H54 (cell line): ENCODE results near the gene COL27A1.

Source experiments
- DNase-seq: peaks from one replicate; pipeline ENCODE4 v3.0.0; 2011; ENCODE audit warnings: low spot score, mixed read lengths; ENCODE audit not compliant: insufficient read length
- FAIRE-seq: peaks from 3 replicates; lab custom pipeline; 2011; peaks lifted over from hg19 to GRCh38; lab: Jason Lieb, UNC
- POLR2A ChIP-seq: IDR thresholded peaks from 2 replicates; pipeline ENCODE4 v1.6.1; 2011; ENCODE audit warnings: low read depth, mild to moderate bottlenecking, low read length

The COL27A1 gene

DNA sequence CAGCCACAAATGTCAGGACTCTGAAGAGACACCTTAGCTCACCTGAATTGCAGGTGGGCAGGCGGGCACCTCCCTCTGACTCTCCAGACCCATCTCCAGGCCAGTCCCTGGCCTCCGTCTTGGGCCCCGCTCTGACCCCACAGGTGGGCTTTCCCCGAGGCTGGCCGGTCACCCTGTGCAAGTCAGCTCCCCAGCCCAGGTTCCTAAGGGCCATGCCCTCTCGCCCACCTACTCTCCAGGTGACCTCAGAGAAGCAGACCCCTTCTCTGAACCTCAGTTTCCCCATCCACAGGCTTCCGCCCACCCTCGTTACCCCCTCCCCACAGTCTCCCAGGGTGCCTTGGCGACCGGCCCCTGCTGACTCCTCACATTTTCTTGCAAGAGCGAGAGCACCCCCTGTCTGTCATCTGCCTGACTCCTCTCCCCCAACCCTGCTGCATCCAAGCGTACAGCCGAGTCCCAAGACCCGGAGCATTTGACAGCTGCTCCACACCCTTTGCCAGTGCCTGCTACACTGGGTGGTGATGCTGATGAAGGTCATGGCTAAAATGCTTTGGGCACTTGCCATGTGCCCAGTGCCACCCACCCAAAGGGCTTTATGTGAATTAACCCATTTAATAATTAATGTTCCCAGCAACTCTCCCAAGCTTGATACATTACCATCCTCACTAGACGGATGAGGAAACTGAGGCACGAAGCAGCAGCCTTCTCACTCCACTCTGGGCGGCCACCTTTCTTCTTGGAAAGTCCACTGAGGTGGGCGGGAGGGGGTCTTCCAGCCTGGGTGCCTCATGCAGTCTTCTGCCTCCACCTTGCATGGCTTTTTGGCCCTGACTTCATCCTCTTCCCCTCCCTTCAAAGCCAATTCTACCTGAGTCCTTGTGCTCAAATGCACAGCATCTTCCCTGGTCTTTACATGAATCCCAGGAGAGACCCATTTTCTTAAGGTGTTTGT lies 116.5 kb downstream of the COL27A1 start:
- no peak for FAIRE-seq
- no peak for DNase-seq
- no peak for TF ChIP-seq POLR2A

- no peak for TF ChIP-seq POLR2A
- DNase-seq (no peak), FAIRE-seq (no peak)
Measured at GRCh38 chr9:114272739-114273431, 117.5 kb downstream of the COL27A1 start.

GRCh38 chr9:114273461-114273881 lies 118.1 kb downstream of the COL27A1 start:
- no peak for TF ChIP-seq POLR2A
- FAIRE-seq (peak; percentile 41), DNase-seq (peak; percentile 63)

- FAIRE-seq (no peak), DNase-seq (no peak)
- TF ChIP-seq POLR2A, result no peak
Measured at GRCh38 chr9:114274217-114274616, 118.9 kb downstream of the COL27A1 start.

DNA sequence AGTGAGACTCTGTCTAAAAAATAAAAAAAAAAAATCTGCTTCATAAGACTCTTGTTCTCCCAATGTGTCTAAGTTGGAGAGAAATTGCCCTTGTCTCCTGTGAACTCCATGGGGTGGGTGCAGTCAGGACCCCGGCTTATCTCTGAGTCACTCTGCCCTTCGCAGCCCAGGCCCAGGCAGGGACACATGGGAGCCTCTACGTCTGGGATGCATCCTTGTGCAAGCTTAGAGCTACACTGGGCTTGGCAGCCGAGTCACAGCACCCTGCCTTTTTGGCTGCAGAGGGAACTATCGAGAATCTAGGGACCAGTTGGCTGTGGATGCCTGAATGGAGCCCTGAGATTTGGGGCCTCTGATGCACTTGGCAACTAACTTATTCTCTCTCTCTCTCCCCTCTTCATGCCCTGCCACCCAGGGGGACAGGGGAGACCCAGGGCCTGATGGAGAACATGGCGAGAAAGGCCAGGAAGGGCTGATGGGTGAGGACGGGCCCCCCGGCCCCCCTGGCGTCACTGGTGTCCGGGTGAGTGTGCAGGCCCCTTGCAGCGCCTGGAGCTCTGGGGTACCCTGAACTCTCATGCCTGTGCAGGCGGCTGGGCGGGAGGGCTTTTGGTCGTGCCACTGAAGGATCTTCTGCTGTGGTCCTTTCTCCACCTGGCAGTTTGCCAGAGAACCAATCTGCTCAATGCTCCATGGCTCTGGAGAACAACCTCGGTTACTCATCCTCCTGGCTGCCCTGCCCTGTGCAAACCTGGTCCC lies 120.1 kb downstream of the COL27A1 start:
- no peak for FAIRE-seq
- no peak for TF ChIP-seq POLR2A
- no peak for DNase-seq

DNA sequence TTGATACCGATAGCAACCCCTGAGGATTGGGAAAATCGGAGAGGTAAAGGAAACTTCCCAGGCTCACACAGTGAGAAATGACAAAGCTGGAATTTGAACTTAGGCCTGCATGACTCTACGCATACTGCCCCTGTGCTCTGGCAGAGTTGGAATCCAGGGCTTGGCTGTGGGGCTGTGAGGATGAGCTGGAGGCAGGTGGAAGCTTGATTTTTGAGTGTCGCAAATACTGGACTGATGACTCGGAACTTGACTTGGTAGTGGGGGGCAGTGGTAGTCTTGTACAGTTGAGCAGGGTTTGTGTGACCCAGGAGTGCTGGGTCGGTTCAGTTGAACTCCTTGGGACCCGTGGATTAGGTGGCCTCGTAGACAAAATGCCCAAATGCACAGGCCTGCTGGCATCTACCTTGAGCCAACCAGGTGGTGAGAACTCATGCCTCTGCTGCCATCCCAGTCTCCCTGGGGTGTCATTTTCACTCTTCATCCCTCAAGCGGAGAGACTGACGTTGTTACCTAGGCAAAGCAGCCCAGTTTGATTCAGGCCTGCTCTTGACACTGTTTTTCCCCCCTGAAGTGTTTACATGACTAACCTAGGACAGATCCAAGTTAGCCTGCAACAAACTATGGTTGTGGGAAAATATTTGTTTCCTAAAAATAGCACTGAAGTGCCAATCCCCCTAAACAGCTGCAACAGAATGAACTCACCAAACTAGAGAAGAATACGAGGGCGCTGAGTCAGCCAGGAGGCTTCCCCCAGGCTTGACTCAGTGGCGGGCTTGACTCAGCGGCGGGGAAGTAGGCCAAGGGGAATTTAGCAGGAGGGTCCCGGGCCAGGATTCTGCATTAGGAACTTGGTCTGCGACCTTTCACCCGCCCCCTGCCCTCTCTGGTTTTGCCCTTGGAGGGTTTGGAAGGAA lies 121.8 kb downstream of the COL27A1 start:
- FAIRE-seq, result peak; percentile 84
- no peak for TF ChIP-seq POLR2A
- DNase-seq, result peak; percentile 88

DNA sequence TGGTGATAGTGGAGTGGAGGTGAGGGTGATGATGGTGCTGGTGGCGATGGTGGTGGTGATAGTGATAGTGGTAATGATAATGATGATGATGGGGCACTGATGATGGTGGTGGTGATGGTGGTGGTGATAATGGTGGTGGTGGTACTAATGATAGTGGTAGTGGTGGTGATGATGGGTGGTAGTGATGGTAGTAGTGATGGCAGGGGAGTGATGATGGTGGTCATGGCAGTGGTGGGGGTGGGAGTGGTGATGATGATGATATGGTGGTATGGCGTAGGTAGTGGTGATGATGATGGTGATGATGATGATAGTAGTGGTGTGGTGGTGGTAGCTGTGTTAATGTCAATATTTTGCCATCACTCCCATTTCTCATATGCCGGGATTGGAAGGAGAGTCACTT lies 123.0 kb downstream of the COL27A1 start:
- FAIRE-seq, result no peak

DNA sequence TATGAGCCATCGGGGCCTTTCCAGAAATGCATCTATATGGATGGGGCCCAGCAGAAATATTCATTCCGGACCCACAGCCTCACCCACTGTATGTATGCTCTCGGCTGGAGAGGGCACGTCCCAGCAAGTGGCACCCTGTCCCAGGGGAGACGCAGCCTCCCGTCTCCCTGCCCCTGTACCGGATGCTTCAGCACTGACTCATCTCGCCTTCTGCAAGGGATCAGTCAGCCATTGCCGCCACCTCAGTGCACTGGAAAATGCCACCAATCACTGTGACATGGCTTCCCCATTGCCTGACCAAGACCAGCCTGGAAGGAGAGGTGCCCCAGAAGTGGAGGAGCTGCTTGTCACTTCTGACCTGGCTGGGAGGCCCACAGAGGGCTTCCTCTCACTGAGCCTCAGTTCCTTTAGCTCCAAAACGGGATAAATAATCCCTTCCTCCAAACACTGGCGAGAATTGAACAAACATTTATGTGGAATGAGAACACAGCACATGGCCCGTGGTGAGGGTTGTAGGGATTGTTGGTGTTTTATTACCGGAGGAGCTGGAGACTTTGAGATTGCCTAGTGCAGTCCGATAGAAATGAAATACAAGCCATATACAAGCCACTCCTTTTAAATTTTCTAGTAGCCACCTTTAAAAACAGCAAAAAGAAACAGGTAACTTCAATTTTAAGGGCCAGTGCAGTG lies 123.7 kb downstream of the COL27A1 start:
- FAIRE-seq, result peak; percentile 93
- peak; percentile 67 for DNase-seq
- TF ChIP-seq POLR2A, result no peak

More for the DNA sequence above, 123.0 kb downstream of the COL27A1 start:
- DNase-seq, result no peak
- TF ChIP-seq POLR2A, result no peak

GRCh38 chr9:114279693-114280092 lies 124.4 kb downstream of the COL27A1 start:
- DNase-seq (no peak), FAIRE-seq (no peak)
- TF ChIP-seq POLR2A, result no peak

DNA sequence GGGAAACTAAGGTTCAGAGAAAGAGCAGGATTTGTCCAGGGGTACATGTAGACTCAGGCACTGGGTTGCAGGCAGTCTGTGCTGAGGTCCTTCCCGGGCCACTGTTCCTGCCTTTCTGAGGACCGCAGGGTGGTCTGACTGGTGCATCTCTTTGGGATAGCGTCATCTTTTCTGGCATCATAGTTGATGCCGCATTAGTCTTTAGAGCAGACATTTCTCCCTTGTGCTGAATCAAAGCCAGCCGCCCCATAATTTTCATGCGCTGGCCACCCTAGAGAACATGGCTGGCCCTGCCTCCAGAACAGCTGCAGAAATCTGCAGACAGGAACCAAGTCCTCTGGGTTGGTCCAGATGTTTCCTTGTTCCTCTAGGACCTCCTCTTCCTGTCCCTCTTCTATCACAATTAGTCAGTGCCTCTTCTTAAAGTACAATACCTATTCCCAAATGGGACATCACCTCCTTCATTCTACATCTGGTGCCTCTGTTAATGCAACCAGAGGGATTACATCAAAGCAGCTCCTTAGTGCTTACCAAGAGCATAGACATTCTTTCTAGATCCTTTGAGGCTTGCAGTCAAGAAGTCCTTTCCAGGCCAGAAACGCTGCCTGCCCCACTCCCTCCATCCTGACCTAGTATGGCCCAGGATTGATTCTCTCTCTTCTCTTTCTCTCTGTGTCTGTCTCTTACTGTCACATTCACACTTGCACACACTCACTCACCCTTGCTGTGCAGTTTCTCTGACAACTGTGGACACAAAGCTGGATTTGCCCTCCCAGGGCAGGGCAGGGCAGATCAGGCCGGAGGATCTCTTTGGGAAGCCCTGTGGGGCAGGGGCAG lies 125.5 kb downstream of the COL27A1 start:
- no peak for FAIRE-seq
- no peak for TF ChIP-seq POLR2A
- DNase-seq, result no peak

DNA sequence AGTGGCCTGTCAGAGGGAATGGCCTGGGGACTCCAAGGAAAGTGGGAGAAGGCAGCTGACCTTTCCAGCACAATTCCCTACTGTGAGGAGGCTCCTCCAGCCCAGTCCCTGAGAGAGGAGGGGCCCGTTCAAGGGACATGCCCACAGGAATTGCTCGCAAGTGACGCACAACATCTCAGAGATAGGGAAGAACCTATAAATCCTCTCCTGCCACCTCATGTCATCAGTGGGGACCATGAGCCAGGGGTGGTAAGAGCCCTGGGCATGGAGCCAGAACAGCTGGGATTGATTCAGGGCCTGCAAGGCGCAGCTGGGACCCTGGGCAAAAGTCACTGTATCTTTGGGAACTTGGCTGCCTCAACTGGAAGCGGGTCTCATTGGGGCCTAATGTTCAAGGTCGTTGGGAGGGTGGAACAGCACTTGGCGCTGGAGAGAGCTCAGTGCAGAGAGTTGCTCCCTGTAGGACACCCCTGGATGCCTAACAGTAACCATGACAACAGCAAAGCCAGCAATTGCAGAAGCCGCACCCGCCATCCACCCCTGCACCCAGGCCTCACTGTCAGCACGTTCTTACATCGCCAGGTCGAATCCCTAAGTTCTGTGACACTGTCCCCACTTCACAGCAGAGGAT lies 126.3 kb downstream of the COL27A1 start:
- FAIRE-seq (no peak), DNase-seq (no peak)
- TF ChIP-seq POLR2A, result no peak
